Keratinocyte (primary cell): ENCODE data around the gene LRFN3.

Source experiments
- CTCF ChIP-seq, 3 experiments: IDR thresholded peaks in 1 of 3; conservative IDR thresholded peaks in 1 of 3; optimal IDR thresholded peaks in 1 of 3; 2 replicates in 2 of 3; 3 replicates in 1 of 3; pipeline versions ENCODE3 to v1.5.1; 2011; ENCODE audit warnings: low read length in 3 of 3, mild to moderate bottlenecking in 3 of 3, moderate library complexity in 2 of 3, control low read depth in 1 of 3, inconsistent platforms in 1 of 3; ENCODE audit not compliant: insufficient read depth in 2 of 3; ENCODE audit errors: extremely low read depth in 1 of 3
- EZH2 ChIP-seq: IDR thresholded peaks from one replicate; pipeline ENCODE4 v1.6.1; 2012; ENCODE audit warnings: inconsistent platforms, mild to moderate bottlenecking, low read length, moderate library complexity

- TF ChIP-seq CTCF (optimal IDR thresholded peaks at IDR 0.05 in 1 of 3, IDR thresholded peaks at IDR 0.05 in 1 of 3, conservative IDR thresholded peaks at IDR 0.05 in 1 of 3; ENCODE audit: extremely low read depth in 1 of 3, insufficient read depth in 2 of 3, low read length in 3 of 3) (no peak), EZH2 (no peak)
Measured at GRCh38 chr19:35890113-35890650, 46.0 kb upstream of the LRFN3 start.
